ENCODE results near the gene SPON2.

Gene SPON2

GRCh38 chr4:1171311-1172227 lies 814 bp downstream of the SPON2 start:
- DNase-seq = peak; percentile 33

GRCh38 chr4:1170976-1171310 lies 1.4 kb downstream of the SPON2 start:
- DNase-seq = no peak

GRCh38 chr4:1170156-1170975 lies 2.0 kb downstream of the SPON2 start:
- no peak for DNase-seq

GRCh38 chr4:1169691-1170096 lies 2.7 kb downstream of the SPON2 start:
- no peak for DNase-seq

GRCh38 chr4:1169171-1169671 lies 3.2 kb downstream of the SPON2 start:
- DNase-seq = no peak

GRCh38 chr4:1168191-1169101 lies 3.9 kb downstream of the SPON2 start:
- DNase-seq = no peak

GRCh38 chr4:1167244-1167949 lies 5.0 kb downstream of the SPON2 start:
- peak; percentile 85 for DNase-seq

- no peak for DNase-seq
Observed at GRCh38 chr4:1166509-1167243, 5.7 kb downstream of the SPON2 start.

- no peak for DNase-seq
Observed at GRCh38 chr4:1164956-1165545, 7.3 kb downstream of the SPON2 start.

GRCh38 chr4:1164444-1164843 lies 7.9 kb downstream of the SPON2 start:
- no peak for DNase-seq

- no peak for DNase-seq
Observed at GRCh38 chr4:1164040-1164439, 8.3 kb downstream of the SPON2 start.

- DNase-seq = no peak
Observed at GRCh38 chr4:1160351-1160750, 12.0 kb downstream of the SPON2 start.

GRCh38 chr4:1156069-1156468 lies 16.3 kb downstream of the SPON2 start:
- no peak for DNase-seq

- no peak for DNase-seq
Observed at GRCh38 chr4:1155314-1155713, 17.1 kb downstream of the SPON2 start.

- DNase-seq = no peak
Observed at GRCh38 chr4:1154523-1155182, 17.7 kb downstream of the SPON2 start.

- no peak for DNase-seq
Observed at GRCh38 chr4:1154126-1154522, 18.3 kb downstream of the SPON2 start.

- no peak for DNase-seq
Observed at GRCh38 chr4:1153567-1154090, 18.8 kb downstream of the SPON2 start.

GRCh38 chr4:1152290-1152689 lies 20.1 kb downstream of the SPON2 start:
- DNase-seq = no peak

GRCh38 chr4:1151541-1151940 lies 20.8 kb downstream of the SPON2 start:
- DNase-seq = no peak

- no peak for DNase-seq
Observed at GRCh38 chr4:1150875-1151274, 21.5 kb downstream of the SPON2 start.

All from activated T-cell treated with anti-CD3 and anti-CD28 coated beads for 4 hours (primary cell).